Forelimb muscle (tissue), 1 donor: ENCODE measurements around the gene OPCML. TPM values are rescaled to one million over a fixed set of nuclear protein-coding genes. Genes with fewer than 3 reads are reported as not detected.

ENCODE experiments used
- DNase-seq: peaks from one replicate; pipeline ENCODE4 v3.0.0-alpha.2; 2013; ENCODE audit warnings: low read depth
- polyA plus RNA-seq: library from polyadenylated mRNA; unstranded; fragments of 120-200 nt; gene quantifications from one replicate; pipeline ENCODE4 v1.2.1, GENCODE V29; 2013; ENCODE audit not compliant: insufficient read length

OPCML gene
- polyA plus RNA-seq, 1 donor = 1.4 TPM

DNA sequence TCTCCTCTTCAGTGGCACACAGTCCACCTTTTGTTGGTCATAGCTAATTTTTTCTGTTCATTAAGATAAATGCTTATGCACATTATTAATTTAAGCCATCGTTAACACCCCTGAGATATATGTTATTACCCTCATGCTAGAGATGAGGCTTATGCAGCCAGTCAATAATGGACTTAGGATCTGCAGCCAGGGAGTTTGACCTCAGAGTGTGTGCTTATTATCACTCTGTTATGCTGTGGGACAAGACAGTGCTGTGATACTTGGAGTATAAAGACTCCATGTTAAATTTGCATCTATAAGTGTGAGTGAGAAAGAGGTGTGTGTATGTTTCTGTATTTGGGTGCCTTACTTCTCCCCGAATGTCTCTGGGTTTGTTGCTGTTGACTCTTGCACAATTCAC lies 969.3 kb downstream of the OPCML start:
- no peak for DNase-seq

- no peak for DNase-seq
Measured at GRCh38 chr11:132561937-132562336, 970.4 kb downstream of the OPCML start.

DNA sequence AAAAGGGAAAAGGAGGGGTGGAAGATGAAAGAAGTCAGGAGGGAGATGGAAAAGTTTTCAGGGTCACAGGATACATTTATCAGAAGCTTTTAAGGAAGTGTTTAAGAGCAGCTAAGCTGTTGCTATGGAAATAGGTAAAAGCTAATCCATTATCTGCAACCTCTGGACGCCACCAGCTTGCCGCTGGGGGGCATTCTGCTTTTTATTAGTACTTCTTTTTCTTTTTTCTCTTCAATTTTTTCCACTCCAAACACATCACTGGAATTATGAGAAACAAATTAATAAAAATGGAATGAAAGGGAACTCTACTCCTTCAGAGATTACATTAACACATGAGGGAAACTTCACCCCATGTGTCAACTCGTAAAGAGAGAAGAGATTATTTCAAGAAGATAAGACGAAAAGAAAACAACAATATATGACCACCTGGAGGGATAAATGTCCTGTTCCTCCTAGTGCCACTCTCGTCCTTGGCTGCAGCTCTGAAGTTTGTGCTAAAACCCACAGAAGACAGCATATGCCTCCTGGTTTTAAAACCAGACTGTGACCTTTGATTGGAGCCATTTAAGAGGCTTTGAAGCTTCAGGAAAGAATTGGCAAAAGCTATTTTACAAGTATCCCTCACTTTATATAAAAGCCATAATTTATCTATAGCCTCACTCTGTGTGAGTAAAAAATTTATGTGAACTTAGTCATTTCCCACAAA lies 972.8 kb downstream of the OPCML start:
- no peak for DNase-seq

DNA sequence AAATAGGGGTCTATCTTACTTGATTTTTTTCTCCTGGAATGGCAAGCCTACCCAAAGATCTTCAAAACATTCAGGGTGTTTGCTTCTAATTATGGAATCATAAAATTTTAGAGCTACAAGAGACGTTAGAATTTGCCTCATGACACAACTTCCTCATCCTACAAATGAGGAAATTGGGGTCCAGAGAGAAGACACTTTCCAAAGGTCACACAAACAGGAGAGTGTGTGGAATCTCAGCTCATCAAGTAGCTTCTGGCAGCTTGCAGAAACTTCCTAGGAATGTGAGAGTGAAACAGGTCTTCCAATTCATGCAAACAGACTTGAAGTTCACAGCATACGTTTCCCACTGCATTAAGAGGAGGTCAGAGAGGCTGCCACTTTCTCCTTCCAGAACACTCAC lies 976.0 kb downstream of the OPCML start:
- DNase-seq = no peak

GRCh38 chr11:132555617-132556016 lies 976.7 kb downstream of the OPCML start:
- no peak for DNase-seq

DNA sequence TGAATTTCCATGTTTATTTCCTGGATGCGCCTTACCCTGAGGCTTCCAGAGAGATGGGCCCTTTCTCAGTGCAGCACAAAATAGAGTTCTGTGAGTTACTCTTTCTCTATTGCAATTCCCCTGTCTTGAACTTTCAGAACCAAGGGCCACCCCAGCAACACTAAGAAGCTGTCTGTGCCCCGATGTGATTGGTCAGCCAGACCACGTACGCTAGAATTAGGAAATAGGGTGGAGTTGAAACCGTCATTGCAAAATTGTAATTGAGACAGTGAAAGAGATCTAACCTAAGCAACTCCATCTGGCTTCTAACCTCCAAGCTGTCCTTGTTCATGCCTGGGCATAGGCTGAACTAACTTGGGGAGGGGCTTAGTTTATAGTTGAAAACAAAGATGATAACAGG lies 981.3 kb downstream of the OPCML start:
- no peak for DNase-seq

DNA sequence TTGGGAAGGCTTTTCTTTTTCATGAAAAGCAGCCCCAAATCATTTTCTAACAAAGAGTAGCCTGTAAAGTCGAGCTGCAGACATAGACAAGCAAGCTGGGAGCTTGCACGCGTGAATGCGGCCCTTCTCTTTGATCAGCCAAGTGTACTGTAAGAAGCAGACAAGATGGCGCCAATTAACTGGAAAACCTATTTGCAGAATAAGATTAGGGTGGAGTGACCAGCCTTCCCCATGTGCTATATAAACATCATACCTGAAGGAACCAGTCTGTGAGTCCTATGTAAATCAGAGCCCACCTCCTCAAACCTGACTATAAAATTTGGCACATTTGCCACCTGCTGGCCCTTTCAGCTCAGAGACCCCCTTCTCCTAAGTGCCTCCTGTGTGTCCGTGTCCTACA lies 982.7 kb downstream of the OPCML start:
- DNase-seq = no peak

DNA sequence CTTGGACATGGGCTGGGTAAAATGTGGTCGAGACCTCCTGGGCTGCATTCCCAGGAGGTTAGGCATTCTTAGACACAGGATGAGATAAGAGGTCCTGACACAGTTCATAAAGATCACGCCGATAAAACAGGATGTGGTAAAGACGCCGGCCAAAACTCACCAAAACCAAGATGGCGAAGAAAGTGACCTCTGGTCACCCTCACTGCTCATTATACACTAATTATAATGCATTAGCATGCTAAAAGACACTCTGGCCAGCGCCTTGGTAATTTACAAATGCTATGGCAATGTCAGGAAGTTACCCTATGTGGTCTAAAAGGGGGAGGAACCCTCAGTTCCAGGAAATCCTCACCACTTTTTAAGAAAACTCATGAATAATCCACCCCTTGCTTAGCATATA lies 983.3 kb downstream of the OPCML start:
- no peak for DNase-seq

GRCh38 chr11:132544007-132544406 lies 988.3 kb downstream of the OPCML start:
- DNase-seq = no peak

DNA sequence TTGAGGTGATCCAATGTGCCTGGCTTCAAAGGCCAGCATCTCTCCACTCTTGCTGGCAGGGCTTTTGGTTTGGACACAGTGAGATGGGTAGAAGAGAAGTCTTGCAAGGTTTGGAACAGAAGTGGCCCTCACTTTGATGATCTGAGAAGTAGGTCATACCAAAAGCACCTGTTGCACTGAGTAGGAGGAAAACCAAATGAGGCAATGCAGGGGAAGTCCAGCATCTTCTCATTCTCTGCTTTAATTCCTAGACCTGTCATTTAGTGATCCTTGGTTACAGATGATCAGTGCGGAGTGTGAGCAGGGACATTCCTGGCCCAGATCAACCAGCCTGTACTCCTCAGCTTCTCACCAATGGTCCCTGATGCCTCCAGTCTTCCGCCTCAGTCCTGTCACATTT lies 990.5 kb downstream of the OPCML start:
- no peak for DNase-seq

DNA sequence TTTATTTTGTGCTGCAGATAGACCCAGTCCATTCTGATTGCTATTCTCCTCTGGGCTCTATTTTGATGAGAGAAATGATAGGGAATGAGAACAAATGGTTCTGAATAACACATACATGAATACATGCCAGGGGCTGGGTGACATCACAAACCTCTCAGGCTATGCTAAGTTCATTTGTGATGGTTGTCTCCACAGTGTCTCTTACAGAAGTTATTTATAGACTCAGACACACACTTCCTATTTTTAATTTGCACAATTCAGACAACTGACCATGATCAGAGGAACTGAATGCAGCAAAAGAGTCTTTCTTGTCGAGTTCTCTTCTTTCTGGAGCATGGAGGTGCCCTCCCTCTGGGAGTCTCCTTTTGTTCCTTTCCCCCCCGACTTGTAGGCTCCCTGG lies 991.7 kb downstream of the OPCML start:
- no peak for DNase-seq

GRCh38 chr11:132539590-132540368 lies 992.5 kb downstream of the OPCML start:
- DNase-seq = no peak

GRCh38 chr11:132538642-132539041 lies 993.7 kb downstream of the OPCML start:
- no peak for DNase-seq

DNA sequence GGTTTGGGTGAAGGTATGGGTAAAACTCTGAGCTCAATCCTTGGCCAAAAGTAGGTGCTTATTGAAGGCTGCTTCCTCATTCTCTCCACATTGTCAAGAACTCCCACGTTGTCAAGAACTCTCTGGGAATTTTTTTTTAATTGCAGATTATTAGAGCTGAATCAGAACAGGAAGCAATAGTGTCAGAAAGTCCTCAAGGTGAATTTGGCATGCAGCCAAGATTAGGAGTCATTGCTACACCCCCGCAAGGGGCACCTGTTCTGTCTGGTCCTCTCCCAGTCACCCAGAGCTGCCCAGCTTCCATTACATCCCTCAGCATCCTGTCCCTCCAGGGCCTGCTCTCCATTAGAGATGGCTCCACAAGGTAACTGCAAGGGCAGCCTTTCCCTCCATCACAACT lies 996.5 kb downstream of the OPCML start:
- no peak for DNase-seq

GRCh38 chr11:132531921-132532320 lies 1000.4 kb downstream of the OPCML start:
- DNase-seq = no peak

DNA sequence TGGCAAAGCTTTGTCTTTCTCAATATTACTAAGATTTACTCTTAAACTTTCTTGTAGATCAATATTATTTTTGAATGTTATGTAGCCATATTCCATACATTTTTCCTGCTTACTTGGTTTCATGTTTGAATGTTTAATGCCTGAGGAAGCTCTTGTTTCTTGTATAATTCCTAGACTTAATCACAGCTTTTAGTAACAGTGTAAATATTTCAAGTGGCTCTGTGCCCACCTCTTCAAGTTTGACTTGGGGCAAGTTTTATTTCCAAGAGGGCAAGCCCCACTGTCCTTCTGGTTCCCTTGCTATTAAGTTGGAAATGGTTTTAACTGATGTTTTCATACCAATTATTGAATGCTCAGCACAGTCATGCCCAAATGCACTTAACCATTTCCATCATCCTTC lies 1004.1 kb downstream of the OPCML start:
- no peak for DNase-seq

DNA sequence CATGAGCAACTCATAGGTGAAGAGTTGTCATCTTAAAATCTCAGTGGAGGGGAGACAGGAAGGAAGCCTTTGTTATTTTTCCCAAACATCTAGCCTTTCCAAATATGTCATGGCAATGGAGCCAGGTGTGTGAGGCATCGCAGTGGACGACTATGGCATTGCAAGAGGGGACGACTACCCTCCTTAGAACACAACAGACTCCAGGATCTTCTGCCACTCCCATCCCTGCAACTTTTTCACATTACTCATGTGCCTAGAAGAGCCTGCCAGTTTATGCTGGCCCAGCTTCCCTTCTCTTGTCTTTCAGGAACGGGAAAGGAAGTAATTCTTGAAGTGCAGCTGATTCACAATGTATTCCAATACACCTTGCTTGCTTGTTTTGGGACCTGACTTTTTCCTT lies 1008.4 kb downstream of the OPCML start:
- no peak for DNase-seq

DNA sequence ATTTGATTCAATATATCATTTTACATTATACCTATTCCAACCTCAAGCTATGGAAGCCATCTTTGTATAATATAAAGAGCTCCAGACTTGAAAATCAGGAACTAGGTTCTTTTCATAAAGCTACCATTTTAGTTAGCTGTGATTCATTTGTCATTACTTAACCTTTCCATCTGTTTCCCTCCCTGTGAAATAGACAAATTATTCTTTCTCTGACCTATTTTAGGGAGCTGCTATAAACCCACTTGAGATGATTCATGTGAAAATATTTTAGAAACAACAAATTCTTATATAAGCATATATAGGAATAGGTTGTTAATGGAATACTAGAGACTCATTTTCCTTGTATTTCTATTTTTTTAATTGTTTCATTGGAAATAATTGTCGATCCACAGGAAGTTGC lies 1012.1 kb downstream of the OPCML start:
- DNase-seq = no peak

DNA sequence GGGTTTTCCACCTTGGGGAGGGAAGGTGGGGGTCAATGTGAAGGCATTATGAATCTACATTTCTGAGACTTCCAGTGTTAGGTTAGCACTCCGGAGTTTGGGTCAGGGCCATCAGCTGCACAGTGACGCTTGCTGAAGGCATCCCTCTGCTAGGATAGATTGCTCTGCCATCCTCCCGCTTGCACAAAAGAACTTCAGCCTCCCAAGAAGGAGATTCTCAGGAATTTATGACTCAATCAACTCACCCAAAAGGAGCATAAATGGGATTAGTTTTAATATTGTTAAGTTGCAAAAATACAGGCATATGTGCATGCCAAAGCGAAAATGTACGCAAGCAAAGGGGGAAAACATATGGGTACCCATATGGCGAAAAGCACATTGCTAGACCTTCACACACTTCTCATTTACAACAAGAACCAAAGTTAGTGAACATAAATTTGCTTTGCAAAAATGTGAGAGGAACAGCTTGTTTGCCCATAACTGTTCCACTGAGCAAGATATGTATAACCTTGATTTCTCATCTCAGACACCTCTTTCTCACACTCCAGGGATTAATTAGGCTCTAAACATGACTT lies 1013.0 kb downstream of the OPCML start:
- no peak for DNase-seq

GRCh38 chr11:132504501-132505041 lies 1027.7 kb downstream of the OPCML start:
- no peak for DNase-seq

- no peak for DNase-seq
Measured at GRCh38 chr11:132501356-132501755, 1030.9 kb downstream of the OPCML start.

- no peak for DNase-seq
Measured at GRCh38 chr11:132499661-132500060, 1032.6 kb downstream of the OPCML start.

DNA sequence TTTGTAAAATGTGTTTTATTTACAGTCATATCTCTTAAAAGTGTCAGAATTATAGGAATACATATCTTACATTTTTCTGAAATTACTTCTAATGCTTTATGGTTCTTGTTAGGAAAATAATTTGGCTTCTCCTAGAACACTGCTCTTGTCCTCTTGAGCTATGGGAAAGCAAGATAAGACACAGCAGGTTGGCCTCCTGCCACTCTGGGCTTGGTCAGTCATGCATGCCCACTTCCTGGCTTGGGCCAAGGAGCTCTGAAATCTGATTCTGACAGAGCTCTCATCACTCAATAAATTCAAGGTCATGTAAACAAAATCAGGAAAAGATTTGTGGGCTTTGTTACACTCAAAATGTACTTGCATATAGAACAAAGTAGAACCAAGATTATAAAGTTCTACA lies 1036.0 kb downstream of the OPCML start:
- DNase-seq = no peak
